PC-9 (cell line): ENCODE measurements around the gene GNA12.

Experiments
- CTCF ChIP-seq: fragments of 200-600 bp; sonication (generic); conservative IDR thresholded peaks from 2 replicates; pipeline ENCODE4 v1.6.1; 2017; ENCODE audit warnings: mixed run types, antibody characterized with exemption, mild to moderate bottlenecking, moderate library complexity
- EZH2 ChIP-seq: fragments of 200-600 bp; sonication (generic); IDR thresholded peaks from 2 replicates; pipeline ENCODE4 v1.8.0; 2017; ENCODE audit warnings: antibody characterized with exemption, low read depth

- TF ChIP-seq CTCF (no peak), EZH2 (no peak)
These were observed 30.5 kb downstream of the GNA12 start for GRCh38 chr7:2813350-2814185.
